ENCODE data around the gene ANKFY1.
A peak's percentile ranks its signal among the peaks of the same experiment; 100 is the strongest.
"Not testable (repeated sequence)": the region's sequence is repeated elsewhere in the genome, so short reads cannot be mapped to it uniquely, and the experiment has no call there.

The ANKFY1 gene

GRCh38 chr17:4204710-4205173, 59.0 kb downstream of the ANKFY1 start:
- H3K4me3 ChIP-seq (ENCODE audit: low read depth, low read length) = no peak overlapping the region
- no peak for DNase-seq (ENCODE audit: low read depth)
- no peak for TF ChIP-seq CTCF (IDR thresholded peaks at IDR 0.05; ENCODE audit: insufficient read depth, low read depth, low read length, missing control alignments)

- no peak for TF ChIP-seq CTCF (IDR thresholded peaks at IDR 0.05; ENCODE audit: insufficient read depth, low read depth, low read length, missing control alignments)
- H3K4me3 ChIP-seq (ENCODE audit: low read depth, low read length) = no peak overlapping the region
- DNase-seq (ENCODE audit: low read depth) = no peak
Observed at GRCh38 chr17:4204190-4204589, 59.6 kb downstream of the ANKFY1 start.

GRCh38 chr17:4201226-4201625, 62.6 kb downstream of the ANKFY1 start:
- DNase-seq (ENCODE audit: low read depth) = no peak
- no peak overlapping the region for H3K4me3 ChIP-seq (ENCODE audit: low read depth, low read length)
- no peak for TF ChIP-seq CTCF (IDR thresholded peaks at IDR 0.05; ENCODE audit: insufficient read depth, low read depth, low read length, missing control alignments)

- H3K4me3 ChIP-seq (ENCODE audit: low read depth, low read length) = no peak overlapping the region
- peak; percentile 75 for TF ChIP-seq CTCF (IDR thresholded peaks at IDR 0.05; ENCODE audit: insufficient read depth, low read depth, low read length, missing control alignments)
- DNase-seq (ENCODE audit: low read depth) = peak; percentile 62
Observed at GRCh38 chr17:4199818-4200402, 63.9 kb downstream of the ANKFY1 start.

- no peak for DNase-seq (ENCODE audit: low read depth)
- no peak overlapping the region for H3K4me3 ChIP-seq (ENCODE audit: low read depth, low read length)
- TF ChIP-seq CTCF (IDR thresholded peaks at IDR 0.05; ENCODE audit: insufficient read depth, low read depth, low read length, missing control alignments) = no peak
Observed at GRCh38 chr17:4198995-4199394, 64.8 kb downstream of the ANKFY1 start.

GRCh38 chr17:4195306-4195705, 68.5 kb downstream of the ANKFY1 start:
- H3K4me3 ChIP-seq (ENCODE audit: low read depth, low read length) = no peak overlapping the region
- DNase-seq (ENCODE audit: low read depth) = no peak
- TF ChIP-seq CTCF (IDR thresholded peaks at IDR 0.05; ENCODE audit: insufficient read depth, low read depth, low read length, missing control alignments) = no peak

- no peak for TF ChIP-seq CTCF (IDR thresholded peaks at IDR 0.05; ENCODE audit: insufficient read depth, low read depth, low read length, missing control alignments)
- no peak for DNase-seq (ENCODE audit: low read depth)
- no peak overlapping the region for H3K4me3 ChIP-seq (ENCODE audit: low read depth, low read length)
Observed at GRCh38 chr17:4194796-4195195, 69.0 kb downstream of the ANKFY1 start.

GRCh38 chr17:4190791-4191190, 73.0 kb downstream of the ANKFY1 start:
- DNase-seq (ENCODE audit: low read depth); H3K4me3 ChIP-seq (ENCODE audit: low read depth, low read length): not testable (repeated sequence)

All from GM12865 (cell line).